Measurements from ENCODE around the gene RAD23A.

RAD23A gene

DNA sequence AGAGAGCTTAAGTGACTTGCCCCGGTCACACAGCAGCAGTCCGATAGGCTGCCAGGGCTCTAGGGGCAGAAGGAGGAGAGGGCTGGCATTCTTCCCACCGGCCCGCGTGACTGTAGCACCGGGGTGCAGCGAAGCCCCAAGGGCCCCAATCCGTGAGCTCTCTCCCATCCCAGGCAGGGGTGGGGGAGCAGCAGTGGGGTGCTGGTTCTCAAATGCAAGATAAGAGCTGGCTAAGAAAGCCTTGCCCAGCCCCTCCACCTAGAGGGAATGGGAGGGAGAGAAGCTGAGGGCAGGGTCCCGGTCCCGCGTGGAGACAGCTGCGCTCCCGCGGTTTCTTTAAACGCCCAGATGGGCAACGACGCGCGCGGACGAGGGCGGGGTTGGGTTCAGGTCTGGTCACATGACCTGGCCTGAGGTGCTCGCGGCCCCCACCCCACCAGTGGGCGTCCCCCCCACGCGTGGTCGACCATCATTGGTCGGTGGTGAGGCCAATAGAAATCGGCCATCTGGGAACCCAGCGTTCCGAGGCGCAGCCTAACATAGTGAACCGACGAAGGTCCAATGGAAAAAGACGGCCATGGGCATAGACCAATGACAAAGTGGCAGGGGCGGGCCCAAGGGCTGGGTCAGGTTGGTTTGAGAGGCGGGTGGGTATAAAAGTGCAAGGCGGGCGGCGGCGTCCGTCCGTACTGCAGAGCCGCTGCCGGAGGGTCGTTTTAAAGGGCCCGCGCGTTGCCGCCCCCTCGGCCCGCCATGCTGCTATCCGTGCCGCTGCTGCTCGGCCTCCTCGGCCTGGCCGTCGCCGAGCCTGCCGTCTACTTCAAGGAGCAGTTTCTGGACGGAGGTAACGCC is 7.5 kb upstream of the RAD23A start, which contains the start of gene CALR:
Gene CALR (plus strand): TSS at position 683 of the 852 bp plus-strand sequence. CDS start 71 bp downstream, at position 754.
- H3K4me3 ChIP-seq (ENCODE audit: control insufficient read depth, low read depth, low read length), result peak within 1 kb of the TSS; percentile 99
- peak; percentile 99 for DNase-seq (ENCODE audit: low read depth)
- TF ChIP-seq, protein P1, sequence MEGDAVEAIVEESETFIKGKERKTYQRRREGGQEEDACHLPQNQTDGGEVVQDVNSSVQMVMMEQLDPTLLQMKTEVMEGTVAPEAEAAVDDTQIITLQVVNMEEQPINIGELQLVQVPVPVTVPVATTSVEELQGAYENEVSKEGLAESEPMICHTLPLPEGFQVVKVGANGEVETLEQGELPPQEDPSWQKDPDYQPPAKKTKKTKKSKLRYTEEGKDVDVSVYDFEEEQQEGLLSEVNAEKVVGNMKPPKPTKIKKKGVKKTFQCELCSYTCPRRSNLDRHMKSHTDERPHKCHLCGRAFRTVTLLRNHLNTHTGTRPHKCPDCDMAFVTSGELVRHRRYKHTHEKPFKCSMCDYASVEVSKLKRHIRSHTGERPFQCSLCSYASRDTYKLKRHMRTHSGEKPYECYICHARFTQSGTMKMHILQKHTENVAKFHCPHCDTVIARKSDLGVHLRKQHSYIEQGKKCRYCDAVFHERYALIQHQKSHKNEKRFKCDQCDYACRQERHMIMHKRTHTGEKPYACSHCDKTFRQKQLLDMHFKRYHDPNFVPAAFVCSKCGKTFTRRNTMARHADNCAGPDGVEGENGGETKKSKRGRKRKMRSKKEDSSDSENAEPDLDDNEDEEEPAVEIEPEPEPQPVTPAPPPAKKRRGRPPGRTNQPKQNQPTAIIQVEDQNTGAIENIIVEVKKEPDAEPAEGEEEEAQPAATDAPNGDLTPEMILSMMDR (conservative IDR thresholded peaks at IDR 0.05; ENCODE audit: control insufficient read depth, insufficient read depth, low read depth, low read length), result no peak

DNA sequence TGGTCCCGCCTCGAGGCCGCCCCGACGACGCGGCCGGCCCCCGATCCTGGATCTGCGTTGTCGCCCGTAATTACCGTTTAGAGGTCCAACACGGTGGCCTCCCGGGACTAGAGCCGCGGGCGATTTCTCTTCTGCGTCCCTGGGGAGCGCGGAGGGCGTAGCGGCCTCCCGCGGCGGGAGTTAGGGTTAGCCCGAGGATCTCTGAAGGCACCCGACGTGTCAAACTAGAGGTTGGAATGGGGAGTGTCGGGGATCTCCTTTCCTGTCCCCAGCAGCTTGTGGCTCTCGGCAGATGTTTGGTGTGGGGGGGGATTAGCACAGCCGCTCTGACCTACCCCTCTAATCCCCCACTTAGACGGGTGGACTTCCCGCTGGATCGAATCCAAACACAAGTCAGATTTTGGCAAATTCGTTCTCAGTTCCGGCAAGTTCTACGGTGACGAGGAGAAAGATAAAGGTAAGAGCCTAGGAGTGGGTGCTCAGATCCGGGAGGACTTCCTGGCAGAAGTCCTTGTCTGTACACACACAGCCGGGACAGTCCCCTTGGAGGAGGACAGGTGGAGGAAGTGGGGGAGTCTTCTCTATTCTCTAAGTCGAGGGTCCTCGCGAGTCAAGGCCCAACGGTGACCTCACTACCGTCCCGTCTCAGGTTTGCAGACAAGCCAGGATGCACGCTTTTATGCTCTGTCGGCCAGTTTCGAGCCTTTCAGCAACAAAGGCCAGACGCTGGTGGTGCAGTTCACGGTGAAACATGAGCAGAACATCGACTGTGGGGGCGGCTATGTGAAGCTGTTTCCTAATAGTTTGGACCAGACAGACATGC is 6.7 kb upstream of the RAD23A start:
- TF ChIP-seq, protein P1 (conservative IDR thresholded peaks at IDR 0.05; ENCODE audit: control insufficient read depth, insufficient read depth, low read depth, low read length), result no peak
- peak; percentile 76 for DNase-seq (ENCODE audit: low read depth)
- peak overlapping the region; percentile 99 for H3K4me3 ChIP-seq (ENCODE audit: control insufficient read depth, low read depth, low read length)

- TF ChIP-seq, protein P1 (conservative IDR thresholded peaks at IDR 0.05; ENCODE audit: control insufficient read depth, insufficient read depth, low read depth, low read length), result no peak
- no peak for DNase-seq (ENCODE audit: low read depth)
- H3K4me3 ChIP-seq (ENCODE audit: control insufficient read depth, low read depth, low read length), result peak overlapping the region; percentile 99
Observed at GRCh38 chr19:12939975-12940423, 5.7 kb upstream of the RAD23A start.

- H3K4me3 ChIP-seq (ENCODE audit: control insufficient read depth, low read depth, low read length), result peak overlapping the region; percentile 99
- DNase-seq (ENCODE audit: low read depth), result no peak
- TF ChIP-seq, protein P1 (conservative IDR thresholded peaks at IDR 0.05; ENCODE audit: control insufficient read depth, insufficient read depth, low read depth, low read length), result no peak
Observed at GRCh38 chr19:12940897-12941296, 4.8 kb upstream of the RAD23A start.

DNA sequence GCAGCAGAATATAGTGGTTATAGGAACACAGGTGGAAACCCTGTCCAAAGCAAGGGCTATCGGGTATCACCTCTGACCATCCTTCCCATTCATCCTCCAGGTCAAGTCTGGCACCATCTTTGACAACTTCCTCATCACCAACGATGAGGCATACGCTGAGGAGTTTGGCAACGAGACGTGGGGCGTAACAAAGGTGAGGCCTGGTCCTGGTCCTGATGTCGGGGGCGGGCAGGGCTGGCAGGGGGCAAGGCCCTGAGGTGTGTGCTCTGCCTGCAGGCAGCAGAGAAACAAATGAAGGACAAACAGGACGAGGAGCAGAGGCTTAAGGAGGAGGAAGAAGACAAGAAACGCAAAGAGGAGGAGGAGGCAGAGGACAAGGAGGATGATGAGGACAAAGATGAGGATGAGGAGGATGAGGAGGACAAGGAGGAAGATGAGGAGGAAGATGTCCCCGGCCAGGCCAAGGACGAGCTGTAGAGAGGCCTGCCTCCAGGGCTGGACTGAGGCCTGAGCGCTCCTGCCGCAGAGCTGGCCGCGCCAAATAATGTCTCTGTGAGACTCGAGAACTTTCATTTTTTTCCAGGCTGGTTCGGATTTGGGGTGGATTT is 2.1 kb upstream of the RAD23A start:
- no peak for DNase-seq (ENCODE audit: low read depth)
- H3K4me3 ChIP-seq (ENCODE audit: control insufficient read depth, low read depth, low read length), result no peak overlapping the region
- TF ChIP-seq, protein P1 (conservative IDR thresholded peaks at IDR 0.05; ENCODE audit: control insufficient read depth, insufficient read depth, low read depth, low read length), result no peak

GRCh38 chr19:12944104-12944674 is 1.5 kb upstream of the RAD23A start:
- TF ChIP-seq, protein P1 (conservative IDR thresholded peaks at IDR 0.05; ENCODE audit: control insufficient read depth, insufficient read depth, low read depth, low read length), result no peak
- no peak for DNase-seq (ENCODE audit: low read depth)
- no peak overlapping the region for H3K4me3 ChIP-seq (ENCODE audit: control insufficient read depth, low read depth, low read length)
